GM12875 (cell line): ENCODE results near the gene TMEM138.

Experiments
- H3K4me3 ChIP-seq: one replicate; pipeline ENCODE4 v1.5.1; 2011; ENCODE audit warnings: low read depth, low read length, control low read depth
- TF ChIP-seq, protein P1 (sequence below): IDR thresholded peaks from 2 replicates; pipeline ENCODE4 v1.5.1; 2011; ENCODE audit warnings: low read depth, mild to moderate bottlenecking, control low read depth, inconsistent platforms, low read length, moderate library complexity, borderline replicate concordance; ENCODE audit not compliant: insufficient read depth

Gene TMEM138

DNA sequence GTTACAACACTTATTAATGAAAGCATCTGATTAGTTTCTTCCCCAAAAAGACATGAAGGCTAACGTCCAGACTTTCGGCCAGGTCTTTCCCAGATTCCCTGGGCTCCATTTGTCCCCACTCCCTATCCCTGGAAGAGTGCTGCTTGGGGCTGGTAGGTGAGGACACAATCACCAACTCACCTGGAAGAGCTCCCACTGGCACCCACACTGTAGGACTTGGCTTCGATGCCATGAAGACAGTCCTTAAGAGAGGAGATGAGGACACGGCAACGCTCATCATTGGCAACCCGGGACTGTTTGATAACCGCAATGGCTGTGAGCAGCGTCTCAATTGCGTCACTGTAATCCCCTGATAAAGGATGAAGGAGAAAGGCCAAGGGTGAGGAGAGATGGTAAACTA is 49.4 kb downstream of the TMEM138 start:
- TF ChIP-seq, protein P1, sequence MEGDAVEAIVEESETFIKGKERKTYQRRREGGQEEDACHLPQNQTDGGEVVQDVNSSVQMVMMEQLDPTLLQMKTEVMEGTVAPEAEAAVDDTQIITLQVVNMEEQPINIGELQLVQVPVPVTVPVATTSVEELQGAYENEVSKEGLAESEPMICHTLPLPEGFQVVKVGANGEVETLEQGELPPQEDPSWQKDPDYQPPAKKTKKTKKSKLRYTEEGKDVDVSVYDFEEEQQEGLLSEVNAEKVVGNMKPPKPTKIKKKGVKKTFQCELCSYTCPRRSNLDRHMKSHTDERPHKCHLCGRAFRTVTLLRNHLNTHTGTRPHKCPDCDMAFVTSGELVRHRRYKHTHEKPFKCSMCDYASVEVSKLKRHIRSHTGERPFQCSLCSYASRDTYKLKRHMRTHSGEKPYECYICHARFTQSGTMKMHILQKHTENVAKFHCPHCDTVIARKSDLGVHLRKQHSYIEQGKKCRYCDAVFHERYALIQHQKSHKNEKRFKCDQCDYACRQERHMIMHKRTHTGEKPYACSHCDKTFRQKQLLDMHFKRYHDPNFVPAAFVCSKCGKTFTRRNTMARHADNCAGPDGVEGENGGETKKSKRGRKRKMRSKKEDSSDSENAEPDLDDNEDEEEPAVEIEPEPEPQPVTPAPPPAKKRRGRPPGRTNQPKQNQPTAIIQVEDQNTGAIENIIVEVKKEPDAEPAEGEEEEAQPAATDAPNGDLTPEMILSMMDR: no peak

DNA sequence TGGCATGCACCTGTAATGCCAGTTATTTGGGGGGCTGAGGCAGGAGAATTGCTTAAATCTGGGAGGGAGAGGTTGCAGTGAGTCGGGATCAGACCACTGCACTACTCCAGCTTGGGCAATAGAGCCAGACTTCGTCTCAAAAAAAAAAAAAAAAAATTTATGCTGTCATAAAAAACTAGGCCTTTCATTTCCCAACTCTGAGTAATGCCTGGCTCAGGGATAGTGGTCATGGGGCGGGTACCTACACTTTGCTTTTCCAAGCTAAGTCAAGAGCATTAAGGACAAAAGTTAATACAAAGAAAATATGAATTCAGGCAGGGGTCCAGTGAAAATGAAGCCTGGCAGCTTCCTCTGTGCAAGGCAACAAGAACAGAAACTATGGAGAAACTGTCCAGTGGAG is 51.3 kb downstream of the TMEM138 start:
- TF ChIP-seq, protein P1: no peak
- H3K4me3 ChIP-seq: no peak overlapping the region

More for the DNA sequence above, 49.4 kb downstream of the TMEM138 start:
- H3K4me3 ChIP-seq: no peak overlapping the region

DNA sequence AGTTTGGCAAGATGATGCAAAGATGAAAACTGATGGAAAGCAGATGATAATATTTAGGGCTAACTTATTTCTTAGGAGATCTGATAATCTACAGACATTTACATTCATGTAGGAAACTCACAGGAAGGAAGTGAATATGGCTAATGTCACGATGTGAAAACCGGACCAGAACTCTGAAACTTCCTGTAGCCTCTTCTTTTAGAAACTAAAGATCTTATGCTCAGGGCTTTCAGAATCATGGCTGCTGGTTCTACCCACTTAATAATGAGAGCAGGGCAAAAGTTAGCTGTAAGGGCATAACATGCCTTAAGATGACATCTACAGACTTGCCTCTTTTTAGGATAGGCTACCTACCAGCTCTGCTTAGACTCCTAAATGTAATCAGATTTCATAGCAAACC is 52.4 kb downstream of the TMEM138 start:
- no peak overlapping the region for H3K4me3 ChIP-seq
- TF ChIP-seq, protein P1: no peak

DNA sequence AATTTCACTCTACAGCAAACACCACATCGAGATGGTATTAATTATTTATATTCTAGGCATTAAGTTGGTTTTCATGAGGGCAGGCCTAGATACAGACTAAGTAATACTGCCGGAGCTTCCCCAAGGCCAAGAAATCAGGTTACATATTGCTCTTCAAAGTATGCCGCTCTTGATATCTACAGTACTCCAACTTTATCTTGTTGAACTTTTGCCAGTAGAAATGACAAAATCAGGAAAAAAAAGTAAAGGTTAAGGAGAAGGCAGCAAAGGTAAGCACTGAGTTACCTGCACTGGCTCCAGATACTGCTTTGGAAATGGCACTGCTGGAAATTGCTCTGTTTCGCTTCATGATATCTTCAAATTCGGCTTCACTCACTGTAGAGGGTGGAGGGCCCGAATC is 53.2 kb downstream of the TMEM138 start:
- H3K4me3 ChIP-seq: no peak overlapping the region
- TF ChIP-seq, protein P1: no peak

DNA sequence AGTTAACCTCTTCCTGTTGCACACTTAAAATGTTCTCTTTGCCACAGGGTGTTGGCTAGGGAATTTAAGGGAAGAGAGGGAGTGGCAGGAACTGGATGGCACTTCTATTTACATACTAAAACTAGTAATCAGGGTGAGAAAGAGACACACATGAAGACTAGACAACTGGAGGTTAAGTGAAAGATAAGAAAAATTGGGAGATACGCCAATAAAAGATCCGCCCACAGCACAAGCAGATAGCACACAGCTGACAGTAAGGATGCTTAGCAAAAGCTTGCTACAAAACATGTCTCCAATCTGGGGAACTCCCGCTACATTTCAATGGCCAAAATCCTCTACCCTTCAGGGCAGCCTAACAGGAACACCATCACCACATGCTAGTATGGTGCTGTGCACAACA is 54.8 kb downstream of the TMEM138 start:
- H3K4me3 ChIP-seq: no peak overlapping the region
- TF ChIP-seq, protein P1: no peak

DNA sequence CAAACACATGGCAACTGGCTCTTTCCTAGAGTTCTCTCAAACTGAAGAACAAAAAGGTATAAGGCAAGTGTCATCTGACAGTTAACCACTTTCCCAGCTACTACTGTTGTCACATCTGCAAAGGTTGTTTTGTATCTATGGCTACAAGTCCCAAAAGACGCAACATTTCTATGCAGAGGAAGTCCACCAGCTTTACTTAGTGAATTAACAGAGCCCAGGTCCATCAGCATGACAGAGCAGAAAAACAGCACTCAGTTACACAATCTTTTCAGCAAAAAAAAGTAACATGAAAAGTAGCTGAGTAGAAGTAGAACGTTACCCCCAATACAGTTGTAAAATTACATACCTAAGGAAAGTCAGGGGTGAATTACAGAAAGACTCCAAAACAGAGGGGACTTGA is 55.5 kb downstream of the TMEM138 start:
- TF ChIP-seq, protein P1: no peak

DNA sequence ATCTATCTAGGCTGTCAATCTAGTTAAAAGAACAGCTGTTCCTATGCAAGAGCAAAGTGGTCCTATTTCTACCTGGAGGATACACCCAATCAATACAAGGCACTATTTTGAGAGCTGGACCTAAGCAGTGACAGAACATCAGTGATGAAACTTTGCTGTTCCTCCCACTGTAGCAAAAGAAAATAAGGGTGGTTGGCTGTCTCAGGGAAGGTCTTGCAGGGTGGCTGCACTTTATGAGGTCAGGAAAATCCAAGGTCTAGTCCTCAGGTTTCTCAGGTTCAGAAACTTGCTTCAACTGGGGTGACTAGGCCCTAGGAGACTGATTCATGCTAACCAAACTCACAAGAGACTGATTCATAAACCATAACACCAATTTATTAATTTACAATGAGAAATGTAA is 56.0 kb downstream of the TMEM138 start:
- H3K4me3 ChIP-seq: no peak overlapping the region
- TF ChIP-seq, protein P1: no peak

More for the DNA sequence above, 55.5 kb downstream of the TMEM138 start:
- H3K4me3 ChIP-seq: no peak overlapping the region
